Measurements from ENCODE around the gene RASSF5. TPM values are rescaled to one million over a fixed set of nuclear protein-coding genes. Genes with fewer than 3 reads are reported as not detected.

RASSF5 gene, protein sequence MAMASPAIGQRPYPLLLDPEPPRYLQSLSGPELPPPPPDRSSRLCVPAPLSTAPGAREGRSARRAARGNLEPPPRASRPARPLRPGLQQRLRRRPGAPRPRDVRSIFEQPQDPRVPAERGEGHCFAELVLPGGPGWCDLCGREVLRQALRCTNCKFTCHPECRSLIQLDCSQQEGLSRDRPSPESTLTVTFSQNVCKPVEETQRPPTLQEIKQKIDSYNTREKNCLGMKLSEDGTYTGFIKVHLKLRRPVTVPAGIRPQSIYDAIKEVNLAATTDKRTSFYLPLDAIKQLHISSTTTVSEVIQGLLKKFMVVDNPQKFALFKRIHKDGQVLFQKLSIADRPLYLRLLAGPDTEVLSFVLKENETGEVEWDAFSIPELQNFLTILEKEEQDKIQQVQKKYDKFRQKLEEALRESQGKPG
- polyA plus RNA-seq (2.1 to 2.5 TPM (median 2.4 TPM) in 3 replicates), polyA minus RNA-seq (3.2 to 6.7 TPM (median 3.9 TPM) in 3 replicates)
- polyA plus RNA-seq (2011; ENCODE audit: low read depth): 16.8 TPM
- polyA plus RNA-seq (2011; cell fraction: cytosol; rRNA removed): 2.6 and 3.1 TPM in 2 replicates
- 5.8 and 5.9 TPM in 2 replicates for polyA plus RNA-seq (2011; cell fraction: nucleus; rRNA removed)
- polyA plus RNA-seq (2012; ENCODE audit: low replicate concordance): 2.0 and 28.9 TPM in 2 replicates
- 4.4 TPM for polyA minus RNA-seq (2011; cell fraction: cytosol; rRNA and poly(A)+ RNA removed)
- 3.1 and 6.7 TPM in 2 replicates for polyA minus RNA-seq (2011; cell fraction: nucleus; rRNA and poly(A)+ RNA removed)

GRCh38 chr1:206507284-206508129 lies at the start of gene RASSF5:
Gene RASSF5, plus strand, starts transcription at chr1:206507531. Its CDS starts 72 bp downstream, at chr1:206507603.
- H4K20me1 ChIP-seq (ENCODE audit: control insufficient read depth, extremely low read depth, insufficient read depth, low read length): no peaks in the 10 kb centered on the region
- FAIRE-seq (no peak), DNase-seq (ENCODE audit: low read depth, low spot score) (no peak)
- peak within 1 kb of the TSS; percentile 20 for H3K27ac ChIP-seq (ENCODE audit: control insufficient read depth, insufficient read depth, low read length)
- peaks cover 2% of the 10 kb centered on the region for H3K9me1 ChIP-seq (ENCODE audit: control insufficient read depth, extremely low read depth, insufficient read depth, low read length)
- H3K4me2 ChIP-seq (ENCODE audit: control insufficient read depth, extremely low read depth, insufficient read depth, low read depth, low read length): peak within 1 kb of the TSS; percentile 67
- no peaks in the 10 kb centered on the region for H3K79me2 ChIP-seq (ENCODE audit: control insufficient read depth, insufficient read depth, low read length)
- H2AFZ ChIP-seq (ENCODE audit: control insufficient read depth, low read length): peak within 1 kb of the TSS; percentile 81
- H3K9ac ChIP-seq (ENCODE audit: control insufficient read depth, extremely low read depth, insufficient read depth, low read length): peak within 1 kb of the TSS; percentile 60
- peaks cover 61% of the 10 kb centered on the region for H3K4me1 ChIP-seq (ENCODE audit: control insufficient read depth, extremely low read depth, insufficient read depth, low read length)
- no peaks in the 10 kb centered on the region for H3K27me3 ChIP-seq (ENCODE audit: control insufficient read depth, extremely low read depth, insufficient read depth, low read length)
- no peaks in the 10 kb centered on the region for H3K9me3 ChIP-seq (ENCODE audit: control insufficient read depth, low read depth, low read length)
- dilution Hi-C loops (cut with MboI; ENCODE audit: extremely low pct_ligation_motif_present, low sequenced_read_pairs): no loop called here
- TF ChIP-seq CTCF (optimal IDR thresholded peaks at IDR 0.05 in 1 of 3, IDR thresholded peaks at IDR 0.05 in 1 of 3, conservative IDR thresholded peaks at IDR 0.05 in 1 of 3; ENCODE audit: extremely low read depth in 1 of 3, insufficient read depth in 2 of 3, low read length in 3 of 3) (no peak), EZH2 (IDR thresholded peaks at IDR 0.05; ENCODE audit: low read length) (no peak)
- H3K36me3 ChIP-seq (ENCODE audit: control insufficient read depth in 2 of 2, extremely low read depth in 1 of 2, insufficient read depth in 2 of 2, low read length in 2 of 2): no peaks in the 10 kb centered on the region
- H3K4me3 ChIP-seq (ENCODE audit: control insufficient read depth in 2 of 3, extremely low read depth in 1 of 3, insufficient read depth in 2 of 3, low read depth in 1 of 3, low read length in 3 of 3): peak within 1 kb of the TSS; percentile 45 to 68 (median 66)

- H3K4me3 ChIP-seq (ENCODE audit: control insufficient read depth in 2 of 3, extremely low read depth in 1 of 3, insufficient read depth in 2 of 3, low read depth in 1 of 3, low read length in 3 of 3): no peak overlapping the region
- H2AFZ ChIP-seq (ENCODE audit: control insufficient read depth, low read length): no peak overlapping the region
- H3K9me1 ChIP-seq (ENCODE audit: control insufficient read depth, extremely low read depth, insufficient read depth, low read length): peaks cover 2% of the 10 kb centered on the region
- H3K27ac ChIP-seq (ENCODE audit: control insufficient read depth, insufficient read depth, low read length): no peak overlapping the region
- FAIRE-seq (no peak), DNase-seq (ENCODE audit: low read depth, low spot score) (no peak)
- no peak overlapping the region for H3K4me2 ChIP-seq (ENCODE audit: control insufficient read depth, extremely low read depth, insufficient read depth, low read depth, low read length)
- TF ChIP-seq EZH2 (IDR thresholded peaks at IDR 0.05; ENCODE audit: low read length): no peak
- no peak for TF ChIP-seq CTCF (optimal IDR thresholded peaks at IDR 0.05 in 1 of 3, IDR thresholded peaks at IDR 0.05 in 1 of 3, conservative IDR thresholded peaks at IDR 0.05 in 1 of 3; ENCODE audit: extremely low read depth in 1 of 3, insufficient read depth in 2 of 3, low read length in 3 of 3)
- H3K9me3 ChIP-seq (ENCODE audit: control insufficient read depth, low read depth, low read length): no peaks in the 10 kb centered on the region
- dilution Hi-C loops (cut with MboI; ENCODE audit: extremely low pct_ligation_motif_present, low sequenced_read_pairs): no loop called here
- H3K9ac ChIP-seq (ENCODE audit: control insufficient read depth, extremely low read depth, insufficient read depth, low read length): no peak overlapping the region
- H3K4me1 ChIP-seq (ENCODE audit: control insufficient read depth, extremely low read depth, insufficient read depth, low read length): peaks cover 39% of the 10 kb centered on the region
- no peaks in the 10 kb centered on the region for H3K27me3 ChIP-seq (ENCODE audit: control insufficient read depth, extremely low read depth, insufficient read depth, low read length)
- no peaks in the 10 kb centered on the region for H3K79me2 ChIP-seq (ENCODE audit: control insufficient read depth, insufficient read depth, low read length)
- no peaks in the 10 kb centered on the region for H4K20me1 ChIP-seq (ENCODE audit: control insufficient read depth, extremely low read depth, insufficient read depth, low read length)
- peaks cover 13 to 14% of the 10 kb centered on the region in 2 experiments for H3K36me3 ChIP-seq (ENCODE audit: control insufficient read depth in 2 of 2, extremely low read depth in 1 of 2, insufficient read depth in 2 of 2, low read length in 2 of 2)
These were observed 47.6 kb upstream of the RASSF5 start for GRCh38 chr1:206459703-206460102.

All from keratinocyte (primary cell).